DND-41 (cell line): Measurements from ENCODE around the gene PRKCE.

Experiments used
- EZH2 ChIP-seq: IDR thresholded peaks from 3 replicates; pipeline ENCODE4 v1.6.1; 2012; ENCODE audit warnings: borderline replicate concordance, low read depth, mild to moderate bottlenecking, moderate library complexity, low read length, inconsistent platforms; ENCODE audit not compliant: severe bottlenecking
- TF ChIP-seq, protein P1 (sequence below): IDR thresholded peaks from 2 replicates; pipeline ENCODE4 v1.5.1; 2012; ENCODE audit warnings: borderline replicate concordance, low read length, moderate library complexity, mild to moderate bottlenecking; ENCODE audit not compliant: poor library complexity, severe bottlenecking; ENCODE audit errors: extremely low read depth

GRCh38 chr2:45953376-45954027 lies 302.0 kb downstream of the PRKCE start:
- TF ChIP-seq, protein P1, sequence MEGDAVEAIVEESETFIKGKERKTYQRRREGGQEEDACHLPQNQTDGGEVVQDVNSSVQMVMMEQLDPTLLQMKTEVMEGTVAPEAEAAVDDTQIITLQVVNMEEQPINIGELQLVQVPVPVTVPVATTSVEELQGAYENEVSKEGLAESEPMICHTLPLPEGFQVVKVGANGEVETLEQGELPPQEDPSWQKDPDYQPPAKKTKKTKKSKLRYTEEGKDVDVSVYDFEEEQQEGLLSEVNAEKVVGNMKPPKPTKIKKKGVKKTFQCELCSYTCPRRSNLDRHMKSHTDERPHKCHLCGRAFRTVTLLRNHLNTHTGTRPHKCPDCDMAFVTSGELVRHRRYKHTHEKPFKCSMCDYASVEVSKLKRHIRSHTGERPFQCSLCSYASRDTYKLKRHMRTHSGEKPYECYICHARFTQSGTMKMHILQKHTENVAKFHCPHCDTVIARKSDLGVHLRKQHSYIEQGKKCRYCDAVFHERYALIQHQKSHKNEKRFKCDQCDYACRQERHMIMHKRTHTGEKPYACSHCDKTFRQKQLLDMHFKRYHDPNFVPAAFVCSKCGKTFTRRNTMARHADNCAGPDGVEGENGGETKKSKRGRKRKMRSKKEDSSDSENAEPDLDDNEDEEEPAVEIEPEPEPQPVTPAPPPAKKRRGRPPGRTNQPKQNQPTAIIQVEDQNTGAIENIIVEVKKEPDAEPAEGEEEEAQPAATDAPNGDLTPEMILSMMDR, result no peak
- TF ChIP-seq EZH2, result no peak
